Heart right ventricle (tissue), 16 donors: ENCODE results near the gene CD274. TPM values are rescaled to one million over a fixed set of nuclear protein-coding genes. Genes with fewer than 3 reads are reported as not detected.

Experiments used
- ATAC-seq, 8 donors: fragments of 200-7000 bp; cut with Tn5 transposase; one replicate each; pipeline ENCODE4 v1.9.1; 2020; ENCODE audit warnings: mild to moderate bottlenecking in 8 of 8, moderate library complexity in 8 of 8, moderate number of reproducible peaks in 1 of 8
- DNase-seq, 2 donors: peaks; one replicate each; pipeline ENCODE4 v3.0.0-alpha.2; 2020
- H3K27ac ChIP-seq, 10 donors: fragments of 200-600 bp; sonication (generic) in 2 of 10; one replicate each; pipeline versions ENCODE4 v1.5.0 to v1.8.0; 2020 to 2022; ENCODE audit warnings: mild to moderate bottlenecking in 3 of 10
- H3K27me3 ChIP-seq, 7 donors: fragments of 200-600 bp; one replicate each; pipeline ENCODE4 v1.8.0; 2021 to 2022; ENCODE audit warnings: mild to moderate bottlenecking in 2 of 7
- H3K36me3 ChIP-seq, 9 donors: fragments of 200-600 bp; sonication (generic) in 1 of 9; one replicate each; pipeline versions ENCODE4 v1.5.0 to v1.8.0; 2020 to 2022; ENCODE audit warnings: mild to moderate bottlenecking in 2 of 9
- H3K4me1 ChIP-seq, 9 donors: fragments of 200-600 bp; sonication (generic) in 1 of 9; one replicate each; pipeline versions ENCODE4 v1.5.0 to v1.8.0; 2020 to 2022; ENCODE audit warnings: mild to moderate bottlenecking in 4 of 9
- H3K4me3 ChIP-seq, 10 donors: fragments of 200-600 bp; sonication (generic) in 2 of 10; one replicate each; pipeline versions ENCODE4 v1.5.0 to v1.8.0; 2020 to 2022; ENCODE audit warnings: mild to moderate bottlenecking in 7 of 10, moderate library complexity in 2 of 10
- H3K9me3 ChIP-seq, 11 donors: fragments of 200-600 bp in 10 of 11; sonication (generic) in 2 of 11; one replicate each; pipeline versions ENCODE4 v1.5.0 to v1.8.0; 2013 to 2022; ENCODE audit warnings: mild to moderate bottlenecking in 2 of 11, control low read depth in 1 of 11, moderate library complexity in 1 of 11
- WGBS, 2 donors: extraction: QIAGEN DNeasy Blood & Tissue Kit; methylation state at CpG; one replicate each; pipeline ENCODE4 v1.1.7; 2013; ENCODE audit warnings: inconsistent platforms in 1 of 2; 5-methylcytosine and 5-hydroxymethylcytosine counted together
- intact Hi-C, 10 donors: fragments of 100-400 bp; cut with DNase I; formaldehyde crosslinking; loops; one replicate each; pipeline versions ENCODE4 v1.11.1 to v1.14.2; 2022
- polyA plus RNA-seq, 2 donors: library from polyadenylated mRNA; stranded (reverse); fragments of 200-250 nt; gene quantifications; one replicate each; pipeline ENCODE4 v1.2.3, GENCODE V29; 2013
- total RNA-seq, 10 donors: library from RNA; stranded (reverse); fragmentation: NEBNext Ultra II Directional in 3 of 10; extraction: Animal tissue kit (Norgen Biotek cat#: 25700) in 3 of 10; gene quantifications; one replicate each; pipeline versions ENCODE4 v1.2.1 to v1.2.4, GENCODE V29; 2021 to 2023
- TF ChIP-seq, protein P1 (sequence below), 9 donors: fragments of 200-600 bp; sonication (generic) in 2 of 9; IDR thresholded peaks; one replicate each; pipeline versions ENCODE4 v1.5.0 to v1.8.0; 2021 to 2022; ENCODE audit warnings: antibody characterized with exemption in 9 of 9, mild to moderate bottlenecking in 5 of 9, moderate library complexity in 1 of 9
- donor health status: Arrhythmogenic right ventricular cardiomyopathy.
- donor health status: ischemic (EF 13 %, LVEDD 7.1; RV severe dilation, severe dysfunction).
- donor health status: healthy with polysubstance abuse.
- donor health status: DM: no; HTN: yes; CAD: no.
- donor health status: DM: no; HTN: no; CAD: no.
- donor health status: ischemic (EF 25% LVEDD 6.9; RV normal size, moderate dysfunction).
- donor health status: ischemic (EF 25% LVEDD 5.7; RV mildly dilated, moderate dysfunction).
- donor health status: healthy.
- donor health status: DM: yes; HTN: yes; CAD: no.
- donor health status: Ischemic cardiomyopathy.
- donor health status: ischemic (EF 35%, LVEDD 5.7; RV mildly dilated, moderate dysfunction).
- donor health status: nonischemic (EF 11% LVEDD 7.7; RV severe dilation, severe dysfunction).
- donor health status: DM: yes; HTN: yes; CAD: no.
- donor health status: PGD.
- donor health status: ischemic (EF 29% LVEDD 5.4; RV normal size, mild dysfunction).
- donor health status: nonischemic (EF 23%, LVEDD 6.1; RV moderate dilation, normal function).

The CD274 gene
- total and polyA plus RNA-seq, 12 donors = 4.5 to 44.0 (median 13.5) TPM

DNA sequence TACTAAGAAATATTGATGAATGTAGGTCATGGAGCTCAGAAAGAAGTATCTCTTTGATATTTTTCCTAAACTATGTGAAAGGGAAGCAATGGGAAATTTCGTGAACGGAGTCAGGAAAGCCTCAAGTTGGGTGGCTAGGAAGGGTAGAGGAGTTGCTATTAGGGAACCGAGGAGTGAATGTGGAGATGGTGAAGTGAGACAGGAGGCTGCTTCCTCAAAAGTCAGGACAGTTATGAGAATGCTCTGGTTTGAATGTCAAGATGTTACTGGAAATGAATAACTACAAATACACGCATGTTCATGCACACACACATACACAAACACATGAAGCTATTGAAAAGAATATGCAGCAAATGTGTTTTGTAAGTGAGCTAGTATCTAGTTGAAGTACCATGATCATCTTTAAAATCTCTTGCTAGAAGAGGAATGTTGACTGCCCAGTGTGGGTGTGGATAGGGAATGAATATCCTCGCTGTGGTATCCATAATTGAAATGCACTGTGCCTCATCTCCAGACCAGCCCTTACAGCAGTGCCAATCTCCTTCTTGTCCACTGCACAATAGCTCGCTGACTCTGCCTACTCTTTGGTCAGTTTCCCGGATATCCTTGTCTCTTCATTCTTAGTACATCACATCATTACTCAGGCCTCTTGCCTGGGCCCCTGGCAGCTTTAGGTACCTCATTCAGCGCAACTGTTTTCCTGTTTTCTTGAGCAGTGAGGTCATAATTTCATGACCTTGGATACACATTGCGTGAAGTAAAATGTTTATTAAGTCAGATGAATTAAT is 38.1 kb downstream of the CD274 start:
- Histone ChIP-seq H3K4me1 (peaks cover 0 to 22% (median 0%) of the 10 kb centered on the region in 9 donors), H3K27me3 (no peaks in the 10 kb centered on the region), H3K9me3 (no peaks in the 10 kb centered on the region), H3K27ac (no peak overlapping the region), H3K4me3 (no peak overlapping the region), H3K36me3 (no peaks in the 10 kb centered on the region)
- intact Hi-C loops = no loop called here
- WGBS, 2 donors = 80 to 83% methylated on average over 9 of the region's 9 CpGs
- ATAC-seq = no peak
- TF ChIP-seq, protein P1, sequence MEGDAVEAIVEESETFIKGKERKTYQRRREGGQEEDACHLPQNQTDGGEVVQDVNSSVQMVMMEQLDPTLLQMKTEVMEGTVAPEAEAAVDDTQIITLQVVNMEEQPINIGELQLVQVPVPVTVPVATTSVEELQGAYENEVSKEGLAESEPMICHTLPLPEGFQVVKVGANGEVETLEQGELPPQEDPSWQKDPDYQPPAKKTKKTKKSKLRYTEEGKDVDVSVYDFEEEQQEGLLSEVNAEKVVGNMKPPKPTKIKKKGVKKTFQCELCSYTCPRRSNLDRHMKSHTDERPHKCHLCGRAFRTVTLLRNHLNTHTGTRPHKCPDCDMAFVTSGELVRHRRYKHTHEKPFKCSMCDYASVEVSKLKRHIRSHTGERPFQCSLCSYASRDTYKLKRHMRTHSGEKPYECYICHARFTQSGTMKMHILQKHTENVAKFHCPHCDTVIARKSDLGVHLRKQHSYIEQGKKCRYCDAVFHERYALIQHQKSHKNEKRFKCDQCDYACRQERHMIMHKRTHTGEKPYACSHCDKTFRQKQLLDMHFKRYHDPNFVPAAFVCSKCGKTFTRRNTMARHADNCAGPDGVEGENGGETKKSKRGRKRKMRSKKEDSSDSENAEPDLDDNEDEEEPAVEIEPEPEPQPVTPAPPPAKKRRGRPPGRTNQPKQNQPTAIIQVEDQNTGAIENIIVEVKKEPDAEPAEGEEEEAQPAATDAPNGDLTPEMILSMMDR (IDR thresholded peaks at IDR 0.05) = no peak
- DNase-seq = no peak

DNA sequence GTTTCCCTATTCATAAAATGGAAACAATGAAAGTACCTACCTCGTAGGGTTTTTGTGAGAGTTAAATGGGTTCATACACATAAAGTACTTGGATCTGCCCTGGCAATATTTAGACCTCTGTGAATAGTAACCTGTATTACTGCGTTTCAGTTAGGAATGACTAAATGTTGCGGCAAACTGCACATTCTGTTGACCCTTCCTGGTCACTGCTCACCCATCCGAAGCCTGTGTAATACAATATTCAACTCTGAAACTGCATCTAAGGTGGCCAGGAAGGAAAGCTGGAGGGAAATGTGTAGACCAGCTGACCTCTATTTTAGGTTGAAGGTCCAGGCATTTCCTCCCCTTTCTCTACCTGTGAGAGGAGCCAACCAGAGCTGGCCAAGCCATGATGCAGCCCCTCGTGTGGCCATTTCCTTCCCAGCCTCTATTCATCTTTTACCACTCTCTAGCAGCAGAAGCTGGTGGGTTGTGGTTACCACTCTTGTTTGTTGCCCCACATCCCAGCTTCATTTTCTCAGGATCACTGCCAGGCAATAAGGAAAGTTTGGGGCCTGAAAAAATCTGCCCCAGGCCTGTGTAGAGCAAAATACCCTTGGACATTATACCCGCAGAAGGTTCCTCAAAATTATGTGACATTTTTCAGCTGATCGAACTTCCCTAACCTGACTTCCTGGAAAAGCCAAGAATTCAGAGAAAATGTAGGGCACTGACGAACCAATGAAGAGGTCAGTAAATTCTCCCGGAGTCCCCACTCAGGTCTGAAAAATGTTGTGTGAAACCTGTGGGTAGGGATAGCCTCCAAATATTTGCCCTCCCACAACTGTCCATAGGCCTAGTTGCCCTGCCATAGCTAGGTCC is 39.5 kb downstream of the CD274 start:
- Histone ChIP-seq H3K36me3 (no peaks in the 10 kb centered on the region), H3K9me3 (peaks cover 0 to 3% (median 0%) of the 10 kb centered on the region in 11 donors), H3K27ac (peak overlapping the region in 1 of 10 donors; percentile 6), H3K27me3 (no peaks in the 10 kb centered on the region), H3K4me1 (peaks cover 0 to 35% (median 0%) of the 10 kb centered on the region in 9 donors), H3K4me3 (no peak overlapping the region)
- intact Hi-C loops = no loop called here
- WGBS, 2 donors = 86 to 89% methylated on average over 9 of the region's 9 CpGs
- ATAC-seq (no peak), DNase-seq (no peak)
- TF ChIP-seq, protein P1 (IDR thresholded peaks at IDR 0.05) = no peak

DNA sequence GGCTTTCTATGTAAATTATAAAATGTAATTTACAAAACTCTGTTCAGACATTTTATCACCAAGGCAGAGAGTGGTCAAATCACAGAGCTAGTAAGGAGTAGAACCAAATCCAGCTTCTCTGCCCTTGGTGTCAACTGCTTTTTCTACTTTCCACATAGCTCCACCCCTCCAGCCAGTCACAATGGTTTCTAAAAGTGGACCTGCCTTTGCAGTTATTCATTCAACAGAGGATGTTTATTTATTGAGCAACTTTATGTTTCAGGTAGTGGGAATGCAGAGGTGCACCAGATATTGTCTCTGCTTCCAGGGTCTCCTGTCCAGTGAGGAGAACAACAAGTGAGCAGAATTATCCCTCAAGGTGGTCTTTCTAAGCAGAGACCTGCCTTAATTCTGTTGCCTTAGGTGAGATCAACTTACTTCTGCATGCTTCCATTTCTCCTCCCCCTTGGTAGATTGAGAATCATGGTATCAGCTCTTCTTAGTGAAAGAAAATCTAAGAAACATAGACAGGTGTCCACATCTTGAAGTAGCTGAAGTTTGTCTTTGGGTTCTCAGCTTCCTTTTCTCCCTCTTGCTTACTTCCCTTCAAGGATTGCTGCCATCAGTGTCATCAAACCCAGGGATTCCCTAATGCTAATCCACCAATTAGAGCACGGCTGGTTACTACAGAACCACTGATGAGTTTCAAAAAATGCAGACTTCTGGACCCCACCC is 42.8 kb downstream of the CD274 start:
- Histone ChIP-seq H3K9me3 (peaks cover 0 to 6% (median 0%) of the 10 kb centered on the region in 11 donors), H3K36me3 (no peaks in the 10 kb centered on the region), H3K4me1 (peaks cover 0 to 35% (median 0%) of the 10 kb centered on the region in 9 donors), H3K27me3 (no peaks in the 10 kb centered on the region), H3K4me3 (no peak overlapping the region), H3K27ac (peak overlapping the region in 1 of 10 donors; percentile 79)
- no peak for DNase-seq
- TF ChIP-seq, protein P1 (IDR thresholded peaks at IDR 0.05) = no peak
- ATAC-seq = no peak
- 52 to 94% methylated on average over 1 of the region's 1 CpG for WGBS, 2 donors
- intact Hi-C loops = no loop called here
